Activated CD4-positive, alpha-beta T cell treated with anti-CD3 and anti-CD28 coated beads, Interleukin-2, amount 50 U/mL, for 24 hours (primary cell): Measurements from ENCODE around the gene FIG4.
"Not testable (repeated sequence)": the region's sequence is repeated elsewhere in the genome, so short reads cannot be mapped to it uniquely, and the experiment has no call there.

Experiments
- DNase-seq, 2 donors: peaks; one replicate each; pipeline ENCODE4 v3.0.0-alpha.2; 2020; ENCODE audit warnings: low read depth in 1 of 2, low spot score in 1 of 2

Gene FIG4

GRCh38 chr6:109759098-109759955, 68.2 kb downstream of the FIG4 start:
- no peak for DNase-seq

GRCh38 chr6:109760208-109760607, 69.1 kb downstream of the FIG4 start:
- no peak for DNase-seq

- DNase-seq, result no peak
These were observed 71.1 kb downstream of the FIG4 start for GRCh38 chr6:109762166-109762565.

GRCh38 chr6:109762769-109763441, 71.8 kb downstream of the FIG4 start:
- no peak for DNase-seq

- DNase-seq, result no peak
These were observed 75.1 kb downstream of the FIG4 start for GRCh38 chr6:109766167-109766566.

GRCh38 chr6:109767961-109768360, 76.9 kb downstream of the FIG4 start:
- DNase-seq, result no peak

- DNase-seq, result no peak
These were observed 77.4 kb downstream of the FIG4 start for GRCh38 chr6:109768485-109768884.

- no peak for DNase-seq
These were observed 78.1 kb downstream of the FIG4 start for GRCh38 chr6:109769213-109769612.

- DNase-seq, result no peak
These were observed 79.0 kb downstream of the FIG4 start for GRCh38 chr6:109770047-109770446.

- DNase-seq, result no peak
These were observed 79.7 kb downstream of the FIG4 start for GRCh38 chr6:109770779-109771178.

- not testable (repeated sequence) for DNase-seq
These were observed 81.1 kb downstream of the FIG4 start for GRCh38 chr6:109771939-109772755.

GRCh38 chr6:109772883-109773431, 81.9 kb downstream of the FIG4 start:
- no peak for DNase-seq

- no peak for DNase-seq
These were observed 89.9 kb downstream of the FIG4 start for GRCh38 chr6:109781001-109781400.

GRCh38 chr6:109782491-109782999, 91.4 kb downstream of the FIG4 start:
- DNase-seq, result no peak

- DNase-seq, result no peak
These were observed 92.3 kb downstream of the FIG4 start for GRCh38 chr6:109783250-109783986.

- DNase-seq, result no peak
These were observed 96.2 kb downstream of the FIG4 start for GRCh38 chr6:109787312-109787711.

- DNase-seq, result no peak
These were observed 97.6 kb downstream of the FIG4 start for GRCh38 chr6:109788687-109789086.

- no peak for DNase-seq
These were observed 99.0 kb downstream of the FIG4 start for GRCh38 chr6:109790131-109790530.

- no peak for DNase-seq
These were observed 100.2 kb downstream of the FIG4 start for GRCh38 chr6:109791301-109791700.

GRCh38 chr6:109793021-109793420, 101.9 kb downstream of the FIG4 start:
- no peak for DNase-seq
